Measurements from ENCODE around the gene PAOX. TPM values are rescaled to one million over a fixed set of nuclear protein-coding genes. Genes with fewer than 3 reads are reported as not detected.

Gene PAOX
- total RNA-seq, 2 donors from 2014 or later: 2.0 to 2.1 TPM

GRCh38 chr10:133342942-133343341, 36.1 kb upstream of the PAOX start:
- ATAC-seq (no peak), DNase-seq (ENCODE audit: low spot score) (no peak)
- Mint-ChIP-seq H3K4me1 (ENCODE audit: low read depth in 2 of 2) (no peaks in the 10 kb centered on the region), H3K9me3 (no peaks in the 10 kb centered on the region), H3K36me3 (no peaks in the 10 kb centered on the region), H3K27ac (no peak overlapping the region), H3K27me3 (peaks cover 16 to 23% of the 10 kb centered on the region in 2 donors), H3K4me3 (no peak overlapping the region)

GRCh38 chr10:133343558-133343957, 35.5 kb upstream of the PAOX start:
- DNase-seq (ENCODE audit: low spot score): no peak
- Mint-ChIP-seq H3K4me3 (no peak overlapping the region), H3K9me3 (no peaks in the 10 kb centered on the region), H3K36me3 (no peaks in the 10 kb centered on the region), H3K27ac (no peak overlapping the region), H3K27me3 (peaks cover 16 to 23% of the 10 kb centered on the region in 2 donors), H3K4me1 (ENCODE audit: low read depth in 2 of 2) (no peaks in the 10 kb centered on the region)
- no peak for ATAC-seq

DNA sequence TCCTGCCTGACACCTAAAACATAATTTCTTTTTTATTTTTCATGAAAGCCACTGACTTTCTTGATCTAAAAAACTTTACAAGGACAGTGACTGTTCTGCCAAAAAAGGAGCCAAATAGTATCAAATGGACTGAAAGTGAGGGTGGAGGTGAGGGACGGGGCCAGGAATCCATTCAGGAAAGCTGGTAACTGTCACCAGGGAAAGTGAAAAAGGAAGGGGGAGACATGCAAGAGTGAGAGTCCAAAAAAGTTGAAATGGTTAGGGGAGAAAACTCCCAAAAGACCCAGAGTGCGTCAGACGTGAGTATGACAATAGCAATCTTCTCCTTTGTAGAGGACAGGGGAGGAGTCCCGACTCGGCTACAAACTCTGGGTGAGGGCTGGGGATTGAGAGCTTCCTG, 34.8 kb upstream of the PAOX start:
- Mint-ChIP-seq H3K36me3 (no peaks in the 10 kb centered on the region), H3K27ac (no peak overlapping the region), H3K27me3 (peaks cover 22 to 26% of the 10 kb centered on the region in 2 donors), H3K4me3 (no peak overlapping the region), H3K4me1 (ENCODE audit: low read depth in 2 of 2) (peaks cover 3% of the 10 kb centered on the region in 2 donors), H3K9me3 (no peaks in the 10 kb centered on the region)
- ATAC-seq (no peak), DNase-seq (ENCODE audit: low spot score) (no peak)

DNA sequence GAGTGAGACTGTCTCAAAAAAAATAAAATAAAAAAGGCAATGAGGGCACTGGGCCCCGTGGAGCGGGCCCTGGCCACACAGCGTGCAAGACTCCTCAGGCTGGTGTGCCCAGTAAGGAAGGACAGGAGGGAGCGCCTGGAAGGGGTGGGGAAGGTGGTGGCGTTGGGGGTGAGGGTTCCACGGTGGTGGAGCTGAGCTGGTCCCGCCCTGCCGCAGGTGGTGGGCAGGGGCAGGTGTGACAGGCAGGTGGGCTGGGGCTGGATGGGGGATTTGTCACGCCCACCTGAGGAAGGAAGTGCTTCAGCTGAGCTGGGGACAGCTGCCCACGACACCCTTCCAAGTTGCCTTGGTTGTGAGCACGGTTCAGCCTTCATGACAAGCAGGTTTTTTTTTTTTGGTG, 32.6 kb upstream of the PAOX start:
- Mint-ChIP-seq H3K9me3 (no peaks in the 10 kb centered on the region), H3K36me3 (no peaks in the 10 kb centered on the region), H3K4me1 (ENCODE audit: low read depth in 2 of 2) (peaks cover 3 to 5% of the 10 kb centered on the region in 2 donors), H3K27ac (no peak overlapping the region), H3K27me3 (peaks cover 23 to 27% of the 10 kb centered on the region in 2 donors), H3K4me3 (no peak overlapping the region)
- DNase-seq (ENCODE audit: low spot score) (no peak), ATAC-seq (no peak)

DNA sequence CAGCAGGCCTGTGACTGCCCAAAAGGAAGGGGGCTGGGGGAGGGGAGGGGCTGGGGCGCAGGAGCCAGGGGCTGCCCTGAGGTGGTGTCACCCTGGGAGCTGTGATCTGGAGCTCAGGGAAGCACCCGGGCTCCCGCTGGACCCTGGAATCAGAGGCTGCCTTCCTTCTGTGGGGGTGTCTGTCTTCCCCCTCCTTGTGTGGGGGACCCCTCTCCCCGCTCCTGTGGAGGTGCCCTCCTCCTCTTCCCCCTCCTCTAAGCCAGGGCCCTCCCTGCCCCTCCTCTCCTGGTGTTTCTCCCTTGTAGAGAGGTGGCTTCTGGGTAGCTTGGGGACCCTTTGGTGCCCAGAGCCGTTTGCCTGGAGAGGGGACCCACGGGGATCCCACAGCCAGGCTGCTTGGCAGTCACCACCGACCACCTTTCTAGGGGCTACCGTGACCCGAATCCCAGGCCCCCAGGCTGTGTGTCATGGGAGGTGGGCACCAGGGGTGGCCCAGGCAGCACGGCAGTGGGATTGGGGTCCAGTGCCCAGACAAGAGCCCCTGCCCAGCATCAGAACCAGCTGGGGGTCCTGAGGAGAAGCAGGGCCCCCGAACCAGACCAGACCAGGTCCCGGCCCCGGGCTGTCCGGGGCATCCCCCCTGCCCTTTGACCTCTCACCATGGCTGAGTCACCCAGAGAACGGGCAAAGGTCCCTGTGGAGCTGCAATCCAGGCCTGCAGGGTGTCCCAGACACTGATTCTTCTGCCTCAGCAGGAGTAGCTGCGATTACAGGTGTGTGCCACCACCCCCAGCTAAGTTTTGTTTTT, 31.1 kb upstream of the PAOX start:
- ATAC-seq (no peak), DNase-seq (ENCODE audit: low spot score) (no peak)
- peaks cover 3 to 5% of the 10 kb centered on the region in 2 donors for H3K4me1 Mint-ChIP-seq (ENCODE audit: low read depth in 2 of 2)
- H3K9me3 Mint-ChIP-seq: no peaks in the 10 kb centered on the region
- no peak overlapping the region for H3K4me3 Mint-ChIP-seq
- H3K36me3 Mint-ChIP-seq: no peaks in the 10 kb centered on the region
- peaks cover 14 to 21% of the 10 kb centered on the region in 2 donors for H3K27me3 Mint-ChIP-seq
- H3K27ac Mint-ChIP-seq: no peak overlapping the region

- H3K27me3 Mint-ChIP-seq: peaks cover 9 to 14% of the 10 kb centered on the region in 2 donors
- no peak overlapping the region for H3K27ac Mint-ChIP-seq
- H3K9me3 Mint-ChIP-seq: no peaks in the 10 kb centered on the region
- peaks cover 3 to 5% of the 10 kb centered on the region in 2 donors for H3K4me1 Mint-ChIP-seq (ENCODE audit: low read depth in 2 of 2)
- no peaks in the 10 kb centered on the region for H3K36me3 Mint-ChIP-seq
- DNase-seq (ENCODE audit: low spot score) (no peak), ATAC-seq (no peak)
- no peak overlapping the region for H3K4me3 Mint-ChIP-seq
Measured at GRCh38 chr10:133349160-133349568, 29.9 kb upstream of the PAOX start.

GRCh38 chr10:133349577-133350011, 29.5 kb upstream of the PAOX start:
- DNase-seq (ENCODE audit: low spot score) (no peak), ATAC-seq (no peak)
- H3K4me1 Mint-ChIP-seq (ENCODE audit: low read depth in 2 of 2): peaks cover 3 to 5% of the 10 kb centered on the region in 2 donors
- no peaks in the 10 kb centered on the region for H3K36me3 Mint-ChIP-seq
- peaks cover 9 to 12% of the 10 kb centered on the region in 2 donors for H3K27me3 Mint-ChIP-seq
- H3K4me3 Mint-ChIP-seq: no peak overlapping the region
- no peak overlapping the region for H3K27ac Mint-ChIP-seq
- no peaks in the 10 kb centered on the region for H3K9me3 Mint-ChIP-seq

GRCh38 chr10:133350283-133350949, 28.6 kb upstream of the PAOX start:
- Mint-ChIP-seq H3K36me3 (no peaks in the 10 kb centered on the region), H3K27ac (no peak overlapping the region), H3K4me3 (no peak overlapping the region), H3K27me3 (peaks cover 9% of the 10 kb centered on the region in 2 donors), H3K9me3 (no peaks in the 10 kb centered on the region), H3K4me1 (ENCODE audit: low read depth in 2 of 2) (peaks cover 3 to 5% of the 10 kb centered on the region in 2 donors)
- DNase-seq (ENCODE audit: low spot score): no peak
- no peak for ATAC-seq

- peaks cover 4 to 9% of the 10 kb centered on the region in 2 donors for H3K27me3 Mint-ChIP-seq
- no peak overlapping the region for H3K4me3 Mint-ChIP-seq
- peaks cover 3 to 5% of the 10 kb centered on the region in 2 donors for H3K4me1 Mint-ChIP-seq (ENCODE audit: low read depth in 2 of 2)
- no peaks in the 10 kb centered on the region for H3K36me3 Mint-ChIP-seq
- ATAC-seq (no peak), DNase-seq (ENCODE audit: low spot score) (no peak)
- no peaks in the 10 kb centered on the region for H3K9me3 Mint-ChIP-seq
- H3K27ac Mint-ChIP-seq: no peak overlapping the region
Measured at GRCh38 chr10:133350950-133351329, 28.1 kb upstream of the PAOX start.

DNA sequence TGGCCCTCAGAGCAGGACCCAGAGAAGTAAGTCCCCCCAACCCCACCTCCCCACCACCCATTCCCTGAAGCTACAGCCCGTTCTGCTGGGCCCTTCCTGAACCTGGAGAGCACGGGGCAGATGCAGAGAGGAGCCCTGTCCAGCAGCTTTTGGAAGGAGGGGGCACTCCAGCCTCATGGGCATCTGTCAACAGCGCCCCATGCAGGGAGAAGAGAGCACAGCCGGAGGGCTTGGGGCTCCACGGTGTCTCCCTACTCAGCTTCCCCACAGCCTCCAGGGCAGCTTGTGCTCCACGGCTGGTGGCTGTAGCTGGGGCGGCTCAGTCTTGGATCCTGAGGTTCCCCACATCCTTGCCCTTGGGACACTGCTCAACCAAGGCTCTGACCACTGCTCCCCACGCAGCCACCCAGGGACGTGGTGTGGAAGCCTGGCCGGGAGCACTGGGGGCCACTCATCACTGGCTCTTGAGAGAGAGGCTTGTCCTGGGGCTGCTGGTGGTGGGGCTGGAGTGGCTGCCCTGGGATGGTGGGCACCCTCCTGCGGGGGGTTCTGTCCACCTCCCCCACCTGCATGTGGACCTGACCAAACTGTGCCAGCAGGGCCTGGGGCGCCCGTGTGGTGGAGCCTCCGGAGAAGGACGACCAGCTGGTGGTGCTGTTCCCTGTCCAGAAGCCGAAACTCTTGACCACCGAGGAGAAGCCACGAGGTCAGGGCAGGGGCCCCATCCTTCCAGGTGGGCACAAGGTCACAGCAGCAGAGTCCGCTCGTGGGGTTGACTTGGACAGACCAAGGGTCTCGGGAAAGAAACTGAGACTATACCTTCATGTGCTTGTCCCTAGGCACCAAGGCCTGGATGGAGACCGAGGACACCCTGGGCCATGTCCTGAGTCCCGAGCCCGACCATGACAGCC, 27.4 kb upstream of the PAOX start:
- Mint-ChIP-seq H3K4me3 (no peak overlapping the region), H3K4me1 (ENCODE audit: low read depth in 2 of 2) (peaks cover 3 to 5% of the 10 kb centered on the region in 2 donors), H3K27ac (no peak overlapping the region), H3K9me3 (no peaks in the 10 kb centered on the region), H3K36me3 (no peaks in the 10 kb centered on the region), H3K27me3 (peaks cover 4 to 9% of the 10 kb centered on the region in 2 donors)
- ATAC-seq: no peak
- DNase-seq (ENCODE audit: low spot score): no peak

- Mint-ChIP-seq H3K36me3 (no peaks in the 10 kb centered on the region), H3K9me3 (no peaks in the 10 kb centered on the region), H3K27me3 (peaks cover 4 to 9% of the 10 kb centered on the region in 2 donors), H3K27ac (no peak overlapping the region), H3K4me1 (ENCODE audit: low read depth in 2 of 2) (peaks cover 3 to 5% of the 10 kb centered on the region in 2 donors), H3K4me3 (no peak overlapping the region)
- no peak for ATAC-seq
- no peak for DNase-seq (ENCODE audit: low spot score)
Measured at GRCh38 chr10:133353202-133353959, 25.7 kb upstream of the PAOX start.

- DNase-seq (ENCODE audit: low spot score): no peak
- Mint-ChIP-seq H3K4me3 (no peak overlapping the region), H3K36me3 (no peaks in the 10 kb centered on the region), H3K27me3 (peaks cover 2 to 5% of the 10 kb centered on the region in 2 donors), H3K9me3 (no peaks in the 10 kb centered on the region), H3K27ac (no peak overlapping the region), H3K4me1 (ENCODE audit: low read depth in 2 of 2) (peaks cover 2 to 3% of the 10 kb centered on the region in 2 donors)
- no peak for ATAC-seq
Measured at GRCh38 chr10:133353988-133354605, 25.0 kb upstream of the PAOX start.
